Neural progenitor cell (in vitro differentiated cells): ENCODE measurements around the gene IL1RAPL1. TPM values are rescaled to one million over a fixed set of nuclear protein-coding genes. Genes with fewer than 3 reads are reported as not detected.

Experiments
- DNase-seq: peaks from one replicate; pipeline ENCODE4 v3.0.0-alpha.2; 2016; ENCODE audit warnings: low spot score
- H2AFZ ChIP-seq: fragments of 200-600 bp; sonication (generic); replicated peaks from 2 replicates; pipeline ENCODE4 v1.6.1; 2016; ENCODE audit warnings: antibody characterized with exemption
- H3F3A ChIP-seq: fragments of 200-600 bp; sonication (generic); 2 replicates; pipeline ENCODE4 v1.6.1; 2016; ENCODE audit warnings: antibody characterized with exemption, low read depth
- H3K27ac ChIP-seq: fragments of 200-600 bp; sonication (generic); 2 replicates; pipeline ENCODE4 v1.5.1; 2016; ENCODE audit warnings: mild to moderate bottlenecking
- H3K27me3 ChIP-seq: fragments of 200-600 bp; sonication (generic); 2 replicates; pipeline ENCODE4 v1.6.1; 2016; ENCODE audit warnings: mild to moderate bottlenecking, moderate library complexity
- H3K36me3 ChIP-seq: fragments of 200-600 bp; sonication (generic); 2 replicates; pipeline ENCODE4 v1.5.1; 2016
- H3K4me1 ChIP-seq: fragments of 200-600 bp; sonication (generic); 2 replicates; pipeline ENCODE4 v1.6.1; 2016; ENCODE audit warnings: mixed run types
- H3K4me2 ChIP-seq: fragments of 200-600 bp; sonication (generic); 2 replicates; pipeline ENCODE4 v1.6.1; 2016
- H3K4me3 ChIP-seq: fragments of 200-600 bp; sonication (generic); 2 replicates; pipeline ENCODE4 v1.5.1; 2016
- H3K79me2 ChIP-seq: fragments of 200-600 bp; sonication (generic); 2 replicates; pipeline ENCODE4 v1.6.1; 2016; ENCODE audit warnings: low read depth
- H3K9ac ChIP-seq: fragments of 200-600 bp; sonication (generic); 2 replicates; pipeline ENCODE4 v1.6.1; 2016
- H3K9me3 ChIP-seq: fragments of 200-600 bp; sonication (generic); 2 replicates; pipeline ENCODE4 v1.5.1; 2016; ENCODE audit warnings: low read depth
- H4K20me1 ChIP-seq: fragments of 200-600 bp; sonication (generic); 2 replicates; pipeline ENCODE4 v1.6.1; 2016; ENCODE audit warnings: low read depth
- H3K27ac Mint-ChIP-seq: 3 replicates; pipeline ENCODE4 v1.8.0; 2021; ENCODE audit warnings: mixed read lengths
- H3K27me3 Mint-ChIP-seq: 2 replicates; pipeline ENCODE4 v1.8.0; 2022; ENCODE audit warnings: low read depth, mild to moderate bottlenecking, inconsistent platforms, moderate library complexity, mixed read lengths; ENCODE audit not compliant: insufficient read depth
- H3K36me3 Mint-ChIP-seq: 3 replicates; pipeline ENCODE4 v1.8.0; 2021; ENCODE audit warnings: mixed read lengths
- H3K4me1 Mint-ChIP-seq: 3 replicates; pipeline ENCODE4 v1.8.0; 2021; ENCODE audit warnings: mixed read lengths
- H3K4me3 Mint-ChIP-seq: 3 replicates; pipeline ENCODE4 v1.8.0; 2021; ENCODE audit warnings: mild to moderate bottlenecking, moderate library complexity, mixed read lengths
- H3K9me3 Mint-ChIP-seq: 3 replicates; pipeline ENCODE4 v1.8.0; 2020; ENCODE audit warnings: mixed read lengths
- EZH2 ChIP-seq: fragments of 200-600 bp; sonication (generic); IDR thresholded peaks from 2 replicates; pipeline ENCODE4 v1.6.1; 2017; ENCODE audit warnings: antibody characterized with exemption, mild to moderate bottlenecking, moderate library complexity
- EZH2phosphoT487 ChIP-seq: fragments of 200-600 bp; sonication (generic); IDR thresholded peaks from 2 replicates; pipeline ENCODE4 v1.6.1; 2017; ENCODE audit warnings: antibody characterized with exemption
- total RNA-seq: library from RNA; depleted of rRNA; stranded (reverse); fragments of >200 nt; gene quantifications from 2 replicates; pipeline ENCODE4 v1.2.3, GENCODE V29; 2015; ENCODE audit warnings: low replicate concordance
- TF ChIP-seq, protein P1 (sequence below): fragments of 200-600 bp; sonication (generic); IDR thresholded peaks from 2 replicates; pipeline ENCODE4 v1.5.1; 2017; ENCODE audit warnings: antibody characterized with exemption, mild to moderate bottlenecking

The IL1RAPL1 gene
- total RNA-seq, 1 donor from 2014 or later: 13.4 TPM

DNA sequence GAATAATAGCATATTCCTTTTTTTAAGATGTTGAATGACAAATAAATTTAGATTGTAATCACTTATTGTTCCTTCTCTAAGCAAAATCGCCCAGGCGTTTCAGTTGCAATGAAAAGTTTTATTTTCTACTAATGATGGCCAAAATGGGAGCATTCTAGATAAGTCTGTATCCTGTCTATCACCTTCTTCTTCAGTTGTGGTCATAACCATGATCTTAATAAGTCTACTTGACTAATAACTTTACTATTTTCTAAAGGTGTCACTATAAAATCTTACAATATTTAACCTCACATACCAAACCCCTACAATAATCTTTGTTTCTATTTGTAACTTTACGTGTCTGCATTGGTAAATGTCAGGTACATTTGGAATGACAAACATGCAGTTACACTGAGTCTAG, 904.4 kb downstream of the IL1RAPL1 start:
- Histone ChIP-seq H2AFZ (no peak overlapping the region), H3K9me3 (no peaks in the 10 kb centered on the region), H3K27ac (no peak overlapping the region), H3K27me3 (no peaks in the 10 kb centered on the region), H3K4me3 (no peak overlapping the region), H3K4me2 (no peak overlapping the region), H3K36me3 (no peaks in the 10 kb centered on the region), H4K20me1 (no peaks in the 10 kb centered on the region), H3K79me2 (no peaks in the 10 kb centered on the region), H3F3A (no peaks in the 10 kb centered on the region), H3K9ac (no peak overlapping the region), H3K4me1 (no peaks in the 10 kb centered on the region)
- Mint-ChIP-seq H3K4me3 (no peak overlapping the region), H3K36me3 (no peaks in the 10 kb centered on the region), H3K27me3 (no peaks in the 10 kb centered on the region), H3K27ac (no peak overlapping the region), H3K9me3 (no peaks in the 10 kb centered on the region), H3K4me1 (no peaks in the 10 kb centered on the region)
- DNase-seq: no peak
- no peak for TF ChIP-seq EZH2phosphoT487
- TF ChIP-seq EZH2: no peak

DNA sequence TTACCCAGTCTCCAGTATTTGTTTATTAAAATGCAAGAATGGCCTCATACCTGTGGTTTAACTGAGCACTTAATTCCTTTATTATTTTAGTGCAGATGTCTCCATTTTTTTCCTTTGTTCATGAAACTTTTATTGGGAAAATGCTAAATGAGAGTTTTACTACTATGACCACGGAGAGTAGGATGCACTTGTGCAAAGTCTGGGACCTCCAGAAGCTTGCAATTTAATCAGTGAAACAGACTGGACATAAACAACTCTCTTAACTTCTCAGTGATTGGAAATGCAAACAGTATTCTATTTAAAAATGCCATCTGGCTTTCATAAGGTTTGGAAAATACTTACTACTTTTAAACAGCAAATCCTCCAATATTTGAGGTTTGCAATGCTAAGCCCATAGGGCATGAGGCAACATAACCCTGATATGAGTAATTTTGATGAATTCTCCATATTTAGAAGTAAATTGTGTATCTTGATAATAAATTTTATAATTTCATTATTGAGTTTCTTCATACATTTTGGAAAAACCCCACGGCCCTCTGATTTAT, 909.5 kb downstream of the IL1RAPL1 start:
- H3K4me3 Mint-ChIP-seq: no peak overlapping the region
- no peak overlapping the region for H3K9ac ChIP-seq

DNA sequence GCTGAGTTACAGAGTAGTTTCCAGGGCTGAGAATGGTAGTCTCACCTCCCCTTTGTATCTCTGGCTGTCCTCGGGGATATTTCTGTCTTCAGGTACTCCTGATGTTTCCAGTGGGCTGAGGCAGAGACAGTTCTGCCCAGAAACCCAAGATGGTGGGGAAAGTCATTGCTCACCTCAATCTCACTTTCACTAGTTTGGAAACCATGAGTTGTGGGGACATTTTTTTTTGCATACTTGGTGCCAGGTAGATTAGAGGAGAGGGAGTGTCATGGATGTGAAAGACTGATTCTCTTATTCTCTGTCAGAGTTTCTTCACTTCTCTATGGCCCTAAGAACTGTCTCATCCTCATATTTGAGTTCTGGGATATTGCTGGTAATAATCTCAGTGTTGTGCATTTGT, 919.5 kb downstream of the IL1RAPL1 start:
- H3K9me3 ChIP-seq: peaks cover 4% of the 10 kb centered on the region
- H3K4me3 Mint-ChIP-seq: no peak overlapping the region
- TF ChIP-seq EZH2phosphoT487 (no peak), EZH2 (no peak)
- TF ChIP-seq, protein P1, sequence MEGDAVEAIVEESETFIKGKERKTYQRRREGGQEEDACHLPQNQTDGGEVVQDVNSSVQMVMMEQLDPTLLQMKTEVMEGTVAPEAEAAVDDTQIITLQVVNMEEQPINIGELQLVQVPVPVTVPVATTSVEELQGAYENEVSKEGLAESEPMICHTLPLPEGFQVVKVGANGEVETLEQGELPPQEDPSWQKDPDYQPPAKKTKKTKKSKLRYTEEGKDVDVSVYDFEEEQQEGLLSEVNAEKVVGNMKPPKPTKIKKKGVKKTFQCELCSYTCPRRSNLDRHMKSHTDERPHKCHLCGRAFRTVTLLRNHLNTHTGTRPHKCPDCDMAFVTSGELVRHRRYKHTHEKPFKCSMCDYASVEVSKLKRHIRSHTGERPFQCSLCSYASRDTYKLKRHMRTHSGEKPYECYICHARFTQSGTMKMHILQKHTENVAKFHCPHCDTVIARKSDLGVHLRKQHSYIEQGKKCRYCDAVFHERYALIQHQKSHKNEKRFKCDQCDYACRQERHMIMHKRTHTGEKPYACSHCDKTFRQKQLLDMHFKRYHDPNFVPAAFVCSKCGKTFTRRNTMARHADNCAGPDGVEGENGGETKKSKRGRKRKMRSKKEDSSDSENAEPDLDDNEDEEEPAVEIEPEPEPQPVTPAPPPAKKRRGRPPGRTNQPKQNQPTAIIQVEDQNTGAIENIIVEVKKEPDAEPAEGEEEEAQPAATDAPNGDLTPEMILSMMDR: no peak
- no peak overlapping the region for H3K4me3 ChIP-seq
- DNase-seq: no peak
- no peaks in the 10 kb centered on the region for H3K4me1 Mint-ChIP-seq
- H4K20me1 ChIP-seq: no peaks in the 10 kb centered on the region
- no peaks in the 10 kb centered on the region for H3F3A ChIP-seq
- no peaks in the 10 kb centered on the region for H3K4me1 ChIP-seq
- H3K27ac Mint-ChIP-seq: no peak overlapping the region
- H3K9ac ChIP-seq: no peak overlapping the region
- peaks cover 5% of the 10 kb centered on the region for H3K27me3 Mint-ChIP-seq
- peaks cover 4% of the 10 kb centered on the region for H3K9me3 Mint-ChIP-seq
- H3K79me2 ChIP-seq: no peaks in the 10 kb centered on the region
- no peak overlapping the region for H3K4me2 ChIP-seq
- no peak overlapping the region for H3K27ac ChIP-seq
- H3K36me3 Mint-ChIP-seq: no peaks in the 10 kb centered on the region
- H3K27me3 ChIP-seq: no peaks in the 10 kb centered on the region
- H3K36me3 ChIP-seq: no peaks in the 10 kb centered on the region
- no peak overlapping the region for H2AFZ ChIP-seq

More for the DNA sequence above, 909.5 kb downstream of the IL1RAPL1 start:
- H3K4me2 ChIP-seq: no peak overlapping the region
- no peaks in the 10 kb centered on the region for H3K27me3 Mint-ChIP-seq
- H3K4me3 ChIP-seq: no peak overlapping the region
- H3K27me3 ChIP-seq: no peaks in the 10 kb centered on the region
- H3K27ac ChIP-seq: no peak overlapping the region
- H3K36me3 ChIP-seq: no peaks in the 10 kb centered on the region
- no peaks in the 10 kb centered on the region for H3F3A ChIP-seq
- no peak overlapping the region for H3K27ac Mint-ChIP-seq
- peaks cover 5% of the 10 kb centered on the region for H3K9me3 Mint-ChIP-seq
- TF ChIP-seq, protein P1: no peak
- TF ChIP-seq EZH2phosphoT487 (no peak), EZH2 (no peak)
- H3K79me2 ChIP-seq: no peaks in the 10 kb centered on the region
- H3K9me3 ChIP-seq: no peaks in the 10 kb centered on the region
- no peak for DNase-seq
- no peak overlapping the region for H2AFZ ChIP-seq
- H3K4me1 ChIP-seq: no peaks in the 10 kb centered on the region
- H3K36me3 Mint-ChIP-seq: no peaks in the 10 kb centered on the region
- H3K4me1 Mint-ChIP-seq: no peaks in the 10 kb centered on the region
- H4K20me1 ChIP-seq: no peaks in the 10 kb centered on the region

DNA sequence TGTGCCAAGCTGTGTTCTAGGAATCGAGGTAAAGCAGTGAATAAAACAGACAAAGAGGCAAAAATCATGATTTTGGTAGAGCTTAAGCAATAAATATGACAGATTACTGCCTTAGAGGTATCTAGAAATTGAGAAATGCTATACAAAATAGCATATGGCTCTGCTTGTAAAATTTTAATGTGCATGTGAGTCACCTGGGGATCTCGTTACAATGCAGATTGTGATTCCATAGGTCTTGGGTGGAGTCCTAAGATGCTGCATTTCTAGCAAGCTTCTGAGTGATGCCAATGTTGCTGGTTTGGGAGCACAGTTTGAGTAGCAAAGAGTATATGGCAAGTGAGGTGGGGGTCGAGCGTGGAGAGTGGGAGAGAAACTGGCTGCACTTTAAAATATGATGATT, 930.9 kb downstream of the IL1RAPL1 start:
- TF ChIP-seq, protein P1: no peak
- TF ChIP-seq EZH2phosphoT487 (no peak), EZH2 (no peak)
- Mint-ChIP-seq H3K36me3 (no peaks in the 10 kb centered on the region), H3K4me3 (no peak overlapping the region), H3K4me1 (no peaks in the 10 kb centered on the region), H3K27ac (no peak overlapping the region), H3K27me3 (no peaks in the 10 kb centered on the region), H3K9me3 (no peaks in the 10 kb centered on the region)
- Histone ChIP-seq H3K9ac (no peak overlapping the region), H3K4me1 (no peaks in the 10 kb centered on the region), H3F3A (no peaks in the 10 kb centered on the region), H3K27ac (no peak overlapping the region), H3K9me3 (no peaks in the 10 kb centered on the region), H3K36me3 (no peaks in the 10 kb centered on the region), H2AFZ (no peak overlapping the region), H3K27me3 (no peaks in the 10 kb centered on the region), H3K4me3 (no peak overlapping the region), H4K20me1 (no peaks in the 10 kb centered on the region), H3K79me2 (no peaks in the 10 kb centered on the region), H3K4me2 (no peak overlapping the region)
- DNase-seq: no peak
